SK-N-SH (cell line): ENCODE data around the gene BCAS3. TPM values are rescaled to one million over a fixed set of nuclear protein-coding genes. Genes with fewer than 3 reads are reported as not detected.

Experiments
- CTCF ChIP-seq: fragments of 200-600 bp; sonication (generic); IDR thresholded peaks from 2 replicates; pipeline ENCODE4 v1.6.1; 2017; ENCODE audit warnings: antibody characterized with exemption, mild to moderate bottlenecking, moderate library complexity
- EP300 ChIP-seq, 2 experiments: IDR thresholded peaks; 2 replicates each; pipeline versions ENCODE4 v1.4.0 to v1.6.1; 2012; ENCODE audit warnings: borderline replicate concordance in 1 of 2, low read depth in 1 of 2, low read length in 1 of 2
- EZH2phosphoT487 ChIP-seq: fragments of 200-600 bp; sonication (generic); IDR thresholded peaks from 2 replicates; pipeline ENCODE4 v1.6.1; 2017; ENCODE audit warnings: low read depth, mixed run types, mild to moderate bottlenecking, antibody characterized with exemption, moderate library complexity, borderline replicate concordance
- FOSL2 ChIP-seq: IDR thresholded peaks from 2 replicates; pipeline ENCODE4 v1.4.0; 2012; ENCODE audit warnings: low read depth, mild to moderate bottlenecking, moderate library complexity, borderline replicate concordance
- GABPA ChIP-seq: IDR thresholded peaks from 2 replicates; pipeline ENCODE4 v1.4.0; 2012; ENCODE audit warnings: low read depth, mild to moderate bottlenecking
- MXI1 ChIP-seq: IDR thresholded peaks from 2 replicates; pipeline ENCODE4 v1.6.1; 2012; ENCODE audit warnings: mild to moderate bottlenecking, low read depth, low read length, improper control_type of control experiment
- NFIC ChIP-seq: IDR thresholded peaks from 2 replicates; pipeline ENCODE4 v1.4.0; 2012; ENCODE audit warnings: borderline replicate concordance
- NRF1 ChIP-seq: IDR thresholded peaks from 2 replicates; pipeline ENCODE4 v1.6.1; 2012; ENCODE audit warnings: low read depth, mild to moderate bottlenecking, low read length
- PBX3 ChIP-seq: IDR thresholded peaks from 2 replicates; pipeline ENCODE4; 2012
- POLR2AphosphoS5 ChIP-seq: IDR thresholded peaks from 2 replicates; pipeline ENCODE4 v1.6.1; 2012; ENCODE audit warnings: low read depth, low read length
- REST ChIP-seq: IDR thresholded peaks from 2 replicates; pipeline ENCODE4 v1.6.1; 2012; ENCODE audit warnings: mild to moderate bottlenecking, low read depth, low read length, moderate library complexity
- RXRA ChIP-seq: IDR thresholded peaks from 2 replicates; pipeline ENCODE4 v1.4.0; 2012; ENCODE audit warnings: low read depth, mild to moderate bottlenecking, borderline replicate concordance
- SIN3A ChIP-seq: IDR thresholded peaks from 2 replicates; pipeline ENCODE4 v1.6.1; 2012; ENCODE audit warnings: low read depth, mild to moderate bottlenecking, low read length, moderate library complexity, borderline replicate concordance
- SMC3 ChIP-seq: IDR thresholded peaks from 2 replicates; pipeline ENCODE4 v1.6.1; 2012; ENCODE audit warnings: low read depth, low read length, improper control_type of control experiment
- YY1 ChIP-seq: IDR thresholded peaks from 2 replicates; pipeline ENCODE4 v1.4.0; 2012; ENCODE audit warnings: low read depth, mild to moderate bottlenecking
- polyA plus RNA-seq, 3 experiments: library from polyadenylated mRNA; depleted of rRNA; stranded (reverse); fragments of >200 nt; gene quantifications; 2 replicates each; pipeline ENCODE4 v1.2.3, GENCODE V29; 2012

The BCAS3 gene
- polyA plus RNA-seq, 1 of the 3 experiments (the other 2 are of a cell fraction), result 5.9 TPM

DNA sequence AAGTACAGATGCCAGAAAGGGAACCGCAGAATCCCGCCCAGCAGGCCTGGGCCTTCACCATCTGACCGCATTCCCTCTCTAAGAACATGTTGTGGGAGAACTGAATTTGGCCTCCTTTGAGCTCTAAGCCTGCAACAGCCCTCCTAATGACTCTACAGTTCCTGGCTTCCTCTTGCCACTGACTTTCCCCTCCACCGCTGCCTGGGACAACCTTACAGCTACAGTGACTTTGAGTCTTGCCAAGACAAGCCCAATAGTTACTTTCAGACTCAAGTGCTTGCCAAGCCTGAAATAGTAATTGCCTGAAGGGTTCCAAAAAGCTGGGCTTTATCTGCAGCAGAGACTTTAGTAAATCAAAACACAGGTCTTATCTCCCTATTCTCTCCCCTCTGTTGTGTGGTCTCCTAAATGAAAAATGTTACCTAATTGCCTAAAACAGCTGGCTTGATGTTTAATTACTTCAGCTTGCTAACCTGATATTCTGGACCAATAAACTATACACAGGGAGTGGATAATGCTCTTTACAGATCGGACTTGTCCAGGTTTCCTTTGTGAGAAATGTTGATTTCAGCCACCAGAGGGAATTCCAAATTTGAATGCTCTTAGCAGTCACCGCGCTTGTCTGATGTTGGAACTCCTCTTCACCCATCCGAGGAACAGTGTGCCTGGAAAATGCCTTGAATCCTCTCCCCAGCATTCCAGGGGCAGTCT lies 636.9 kb downstream of the BCAS3 start (continued):
- TF ChIP-seq CTCF (peak; percentile 52), SIN3A (no peak), EZH2phosphoT487 (no peak), GABPA (no peak), NFIC (peak; percentile 44; the same call in 1 of the 2 replicates), MXI1 (peak; percentile 61; the same call in 1 of the 2 replicates), EP300 (IDR thresholded peaks at IDR 0.05; ENCODE audit: borderline replicate concordance in 1 of 2, low read depth in 1 of 2, low read length in 1 of 2) (peak in 1 of 2 experiments; percentile 86; a peak in 2 of 4 replicates), SMC3 (peak; percentile 27), YY1 (no peak), REST (no peak), RXRA (no peak), NRF1 (no peak), PBX3 (no peak), POLR2AphosphoS5 (no peak), FOSL2 (no peak)
